Measurements from ENCODE around the gene HPD. TPM values are rescaled to one million over a fixed set of nuclear protein-coding genes. Genes with fewer than 3 reads are reported as not detected.

HPD gene
- polyA plus RNA-seq, 1 of the 3 experiments (the other 2 are of a cell fraction) = 1.9 TPM

GRCh38 chr12:121903202-121903601, 44.5 kb upstream of the HPD start (continued):
- TF ChIP-seq MEF2A (IDR thresholded peaks at IDR 0.05; ENCODE audit: borderline replicate concordance, low read depth) = no peak
- no peak for TF ChIP-seq RFX5 (IDR thresholded peaks at IDR 0.05; ENCODE audit: low read length)

DNA sequence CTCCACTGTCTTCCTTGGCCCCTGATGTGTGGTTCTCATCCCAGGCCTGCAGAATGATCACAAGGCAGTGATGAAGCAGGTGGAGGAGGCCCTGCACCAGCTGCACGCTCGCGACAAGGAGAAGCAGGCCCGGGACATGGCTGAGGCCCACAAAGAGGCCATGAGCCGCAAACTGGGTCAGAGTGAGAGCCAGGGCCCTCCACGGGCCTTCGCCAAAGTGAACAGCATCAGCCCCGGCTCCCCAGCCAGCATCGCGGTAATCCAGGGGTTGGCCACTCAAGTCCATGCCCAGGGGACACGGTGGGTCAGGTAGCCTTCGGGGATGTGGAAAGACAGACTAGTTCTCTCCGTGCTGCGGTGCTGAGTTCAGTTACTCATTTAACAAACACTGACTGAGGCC, 40.9 kb upstream of the HPD start:
- no peak overlapping the region for H3K4me2 ChIP-seq
- H2AFZ ChIP-seq (ENCODE audit: low read depth) = no peak overlapping the region
- no peaks in the 10 kb centered on the region for H3K9me3 ChIP-seq
- H3K9me2 ChIP-seq = no peaks in the 10 kb centered on the region
- no peak overlapping the region for H3K9ac ChIP-seq
- no peak for DNase-seq
- ChIA-PET CTCF (interaction anchor here (0.9 to 5.6 kb wide), 2 partner anchors 88 to 105 kb away, joined by 3 to 30 read pairs; partner anchors contain the start of gene RHOF), POLR2A (no interaction called here)
- TF ChIP-seq FOSL2 (IDR thresholded peaks at IDR 0.05; ENCODE audit: borderline replicate concordance, low read depth) (no peak), TCF12 (IDR thresholded peaks at IDR 0.05) (no peak), TAF1 (IDR thresholded peaks at IDR 0.05; ENCODE audit: borderline replicate concordance, low read depth, low read length) (no peak), PBX3 (IDR thresholded peaks at IDR 0.05) (no peak)
- TF ChIP-seq, protein P1, sequence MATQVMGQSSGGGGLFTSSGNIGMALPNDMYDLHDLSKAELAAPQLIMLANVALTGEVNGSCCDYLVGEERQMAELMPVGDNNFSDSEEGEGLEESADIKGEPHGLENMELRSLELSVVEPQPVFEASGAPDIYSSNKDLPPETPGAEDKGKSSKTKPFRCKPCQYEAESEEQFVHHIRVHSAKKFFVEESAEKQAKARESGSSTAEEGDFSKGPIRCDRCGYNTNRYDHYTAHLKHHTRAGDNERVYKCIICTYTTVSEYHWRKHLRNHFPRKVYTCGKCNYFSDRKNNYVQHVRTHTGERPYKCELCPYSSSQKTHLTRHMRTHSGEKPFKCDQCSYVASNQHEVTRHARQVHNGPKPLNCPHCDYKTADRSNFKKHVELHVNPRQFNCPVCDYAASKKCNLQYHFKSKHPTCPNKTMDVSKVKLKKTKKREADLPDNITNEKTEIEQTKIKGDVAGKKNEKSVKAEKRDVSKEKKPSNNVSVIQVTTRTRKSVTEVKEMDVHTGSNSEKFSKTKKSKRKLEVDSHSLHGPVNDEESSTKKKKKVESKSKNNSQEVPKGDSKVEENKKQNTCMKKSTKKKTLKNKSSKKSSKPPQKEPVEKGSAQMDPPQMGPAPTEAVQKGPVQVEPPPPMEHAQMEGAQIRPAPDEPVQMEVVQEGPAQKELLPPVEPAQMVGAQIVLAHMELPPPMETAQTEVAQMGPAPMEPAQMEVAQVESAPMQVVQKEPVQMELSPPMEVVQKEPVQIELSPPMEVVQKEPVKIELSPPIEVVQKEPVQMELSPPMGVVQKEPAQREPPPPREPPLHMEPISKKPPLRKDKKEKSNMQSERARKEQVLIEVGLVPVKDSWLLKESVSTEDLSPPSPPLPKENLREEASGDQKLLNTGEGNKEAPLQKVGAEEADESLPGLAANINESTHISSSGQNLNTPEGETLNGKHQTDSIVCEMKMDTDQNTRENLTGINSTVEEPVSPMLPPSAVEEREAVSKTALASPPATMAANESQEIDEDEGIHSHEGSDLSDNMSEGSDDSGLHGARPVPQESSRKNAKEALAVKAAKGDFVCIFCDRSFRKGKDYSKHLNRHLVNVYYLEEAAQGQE (IDR thresholded peaks at IDR 0.05; ENCODE audit: low read depth, low read length) = no peak
- H3K79me2 ChIP-seq (ENCODE audit: insufficient read depth) = peaks cover 62% of the 10 kb centered on the region
- H3K4me1 ChIP-seq (ENCODE audit: control insufficient read depth in 1 of 2, insufficient read depth in 2 of 2, low read depth in 1 of 2, low read length in 1 of 2) = no peaks in the 10 kb centered on the region
- no peaks in the 10 kb centered on the region for H3K27me3 ChIP-seq (ENCODE audit: insufficient read depth)
- 0 out of 2 replicates have a peak, but pooled peaks cover 4% of the 10 kb centered on the region for H4K20me1 ChIP-seq (ENCODE audit: insufficient read depth)
- H3F3A ChIP-seq (replicated peaks; ENCODE audit: insufficient read depth) = peaks cover 8% of the 10 kb centered on the region
- no peak overlapping the region for H3K27ac ChIP-seq (ENCODE audit: low read depth in 2 of 2, low read length in 1 of 2)
- H3K4me3 ChIP-seq (ENCODE audit: low read depth in 2 of 2, low read length in 1 of 2) = no peak overlapping the region
- peaks cover 37 to 65% of the 10 kb centered on the region in 2 experiments for H3K36me3 ChIP-seq (replicated peaks in 1 of 2; ENCODE audit: control insufficient read depth in 1 of 2, insufficient read depth in 2 of 2, low read length in 1 of 2)
- WGBS (ENCODE audit: low lambda C conversion rate) = 95% methylated on average over 8 of the region's 14 CpGs

DNA sequence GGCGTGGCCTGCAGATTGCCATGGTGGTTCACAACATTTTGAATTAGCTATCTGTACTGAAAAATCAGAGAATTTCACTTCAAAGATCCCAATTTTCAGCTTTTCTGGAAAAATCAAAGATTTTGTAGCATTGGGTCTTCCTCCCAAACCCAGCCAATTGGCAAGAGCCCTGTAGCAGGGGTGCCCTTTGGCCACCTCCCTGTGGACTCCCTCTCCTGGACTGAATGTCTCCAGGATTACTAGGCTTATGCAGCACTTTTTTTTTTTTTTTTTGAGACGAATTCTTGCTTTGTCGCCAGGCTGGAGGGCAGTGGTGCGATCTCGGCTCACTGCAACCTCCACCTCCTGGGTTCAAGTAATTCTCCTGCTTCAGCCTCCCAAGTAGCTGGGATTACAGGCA, 39.6 kb upstream of the HPD start:
- peaks cover 17% of the 10 kb centered on the region for H4K20me1 ChIP-seq (ENCODE audit: insufficient read depth)
- no peak overlapping the region for H3K4me3 ChIP-seq (ENCODE audit: low read depth in 2 of 2, low read length in 1 of 2)
- TF ChIP-seq TEAD4 (IDR thresholded peaks at IDR 0.05; ENCODE audit: borderline replicate concordance, insufficient read depth) (no peak), NRF1 (IDR thresholded peaks at IDR 0.05; ENCODE audit: low read depth, low read length) (no peak), FOXM1 (IDR thresholded peaks at IDR 0.05; ENCODE audit: low read depth) (no peak), RCOR1 (IDR thresholded peaks at IDR 0.05; ENCODE audit: low read length) (no peak), EZH2phosphoT487 (IDR thresholded peaks at IDR 0.05; ENCODE audit: borderline replicate concordance, low read depth) (no peak)
- TF ChIP-seq, protein P2, sequence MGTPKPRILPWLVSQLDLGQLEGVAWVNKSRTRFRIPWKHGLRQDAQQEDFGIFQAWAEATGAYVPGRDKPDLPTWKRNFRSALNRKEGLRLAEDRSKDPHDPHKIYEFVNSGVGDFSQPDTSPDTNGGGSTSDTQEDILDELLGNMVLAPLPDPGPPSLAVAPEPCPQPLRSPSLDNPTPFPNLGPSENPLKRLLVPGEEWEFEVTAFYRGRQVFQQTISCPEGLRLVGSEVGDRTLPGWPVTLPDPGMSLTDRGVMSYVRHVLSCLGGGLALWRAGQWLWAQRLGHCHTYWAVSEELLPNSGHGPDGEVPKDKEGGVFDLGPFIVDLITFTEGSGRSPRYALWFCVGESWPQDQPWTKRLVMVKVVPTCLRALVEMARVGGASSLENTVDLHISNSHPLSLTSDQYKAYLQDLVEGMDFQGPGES (IDR thresholded peaks at IDR 0.05; ENCODE audit: low read depth, low read length) = no peak
- TF ChIP-seq, protein P3, sequence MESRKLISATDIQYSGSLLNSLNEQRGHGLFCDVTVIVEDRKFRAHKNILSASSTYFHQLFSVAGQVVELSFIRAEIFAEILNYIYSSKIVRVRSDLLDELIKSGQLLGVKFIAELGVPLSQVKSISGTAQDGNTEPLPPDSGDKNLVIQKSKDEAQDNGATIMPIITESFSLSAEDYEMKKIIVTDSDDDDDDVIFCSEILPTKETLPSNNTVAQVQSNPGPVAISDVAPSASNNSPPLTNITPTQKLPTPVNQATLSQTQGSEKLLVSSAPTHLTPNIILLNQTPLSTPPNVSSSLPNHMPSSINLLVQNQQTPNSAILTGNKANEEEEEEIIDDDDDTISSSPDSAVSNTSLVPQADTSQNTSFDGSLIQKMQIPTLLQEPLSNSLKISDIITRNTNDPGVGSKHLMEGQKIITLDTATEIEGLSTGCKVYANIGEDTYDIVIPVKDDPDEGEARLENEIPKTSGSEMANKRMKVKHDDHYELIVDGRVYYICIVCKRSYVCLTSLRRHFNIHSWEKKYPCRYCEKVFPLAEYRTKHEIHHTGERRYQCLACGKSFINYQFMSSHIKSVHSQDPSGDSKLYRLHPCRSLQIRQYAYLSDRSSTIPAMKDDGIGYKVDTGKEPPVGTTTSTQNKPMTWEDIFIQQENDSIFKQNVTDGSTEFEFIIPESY (IDR thresholded peaks at IDR 0.05; ENCODE audit: borderline replicate concordance, low read depth) = no peak
- TF ChIP-seq, protein P4, sequence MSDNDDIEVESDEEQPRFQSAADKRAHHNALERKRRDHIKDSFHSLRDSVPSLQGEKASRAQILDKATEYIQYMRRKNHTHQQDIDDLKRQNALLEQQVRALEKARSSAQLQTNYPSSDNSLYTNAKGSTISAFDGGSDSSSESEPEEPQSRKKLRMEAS (IDR thresholded peaks at IDR 0.05; ENCODE audit: low read depth) = no peak
- WGBS (ENCODE audit: low lambda C conversion rate) = 77% methylated on average over 5 of the region's 5 CpGs
- peaks cover 12% of the 10 kb centered on the region for H3F3A ChIP-seq (replicated peaks; ENCODE audit: insufficient read depth)
- CTCF ChIA-PET = interaction anchor here (5.6 kb wide), 1 partner anchor 103 kb away, joined by 30 read pairs; the partner anchor contains the start of gene RHOF
- peaks cover 72% of the 10 kb centered on the region for H3K79me2 ChIP-seq (ENCODE audit: insufficient read depth)
- H3K4me1 ChIP-seq (ENCODE audit: control insufficient read depth in 1 of 2, insufficient read depth in 2 of 2, low read depth in 1 of 2, low read length in 1 of 2) = peaks cover 3 to 13% of the 10 kb centered on the region in 2 experiments; a peak in 2 of 4 replicates
- DNase-seq = no peak
- H3K9me3 ChIP-seq = no peaks in the 10 kb centered on the region
- H3K36me3 ChIP-seq (replicated peaks in 1 of 2; ENCODE audit: control insufficient read depth in 1 of 2, insufficient read depth in 2 of 2, low read length in 1 of 2) = peaks cover 30 to 54% of the 10 kb centered on the region in 2 experiments
- H3K27me3 ChIP-seq (ENCODE audit: insufficient read depth) = no peaks in the 10 kb centered on the region
- H3K4me2 ChIP-seq = no peak overlapping the region
- H3K27ac ChIP-seq (ENCODE audit: low read depth in 2 of 2, low read length in 1 of 2) = no peak overlapping the region
- no peak overlapping the region for H3K9ac ChIP-seq
- H2AFZ ChIP-seq (ENCODE audit: low read depth) = no peak overlapping the region
- H3K9me2 ChIP-seq = no peaks in the 10 kb centered on the region
- POLR2A ChIA-PET = no interaction called here
